Kidney (tissue), 14 donors: ENCODE results near the gene OOSP4B. TPM values are rescaled to one million over a fixed set of nuclear protein-coding genes. Genes with fewer than 3 reads are reported as not detected.

Source experiments
- DNase-seq, 5 donors: peaks; one replicate each; pipeline ENCODE4 v3.0.0-alpha.2; 2013 to 2020
- FAIRE-seq: peaks from 2 replicates; lab custom pipeline; 2012; peaks lifted over from hg19 to GRCh38; lab: Jason Lieb, UNC
- H3K27ac ChIP-seq, 2 donors: one replicate each; pipeline ENCODE4 v1.7.0; 2013; ENCODE audit warnings: low read depth in 2 of 2, low read length in 2 of 2, inconsistent platforms in 1 of 2
- H3K27me3 ChIP-seq: one replicate; pipeline ENCODE4 v1.7.1; 2013; ENCODE audit warnings: low read length, inconsistent platforms; ENCODE audit not compliant: control insufficient read depth, insufficient read depth
- H3K36me3 ChIP-seq, 3 donors: one replicate each; pipeline versions ENCODE4 v1.7.0 to v1.7.1; 2013; ENCODE audit warnings: low read length in 3 of 3, control low read depth in 1 of 3, inconsistent platforms in 1 of 3; ENCODE audit not compliant: insufficient read depth in 3 of 3, control insufficient read depth in 2 of 3
- H3K4me1 ChIP-seq, 3 donors: one replicate each; pipeline versions ENCODE4 v1.7.0 to v1.7.1; 2013; ENCODE audit warnings: low read length in 3 of 3, inconsistent platforms in 1 of 3, low read depth in 1 of 3; ENCODE audit not compliant: control insufficient read depth in 2 of 3, insufficient read depth in 2 of 3
- H3K4me3 ChIP-seq, 3 donors: one replicate each; pipeline versions ENCODE4 v1.7.0 to v1.8.1; 2013; ENCODE audit warnings: low read length in 3 of 3, control low read depth in 1 of 3, inconsistent platforms in 1 of 3
- H3K9ac ChIP-seq, 3 donors: one replicate each; pipeline versions ENCODE4 v1.7.0 to v1.7.1; 2013; ENCODE audit warnings: low read length in 3 of 3, control low read depth in 1 of 3, inconsistent platforms in 1 of 3
- H3K9me3 ChIP-seq, 3 donors: one replicate each; pipeline versions ENCODE4 v1.7.0 to v1.7.1; 2013; ENCODE audit warnings: low read length in 3 of 3, control low read depth in 1 of 3, inconsistent platforms in 1 of 3; ENCODE audit not compliant: control insufficient read depth in 2 of 3, insufficient read depth in 1 of 3
- CTCF ChIP-seq: IDR thresholded peaks from 3 replicates; pipeline ENCODE4 v1.5.1; 2012; ENCODE audit warnings: mild to moderate bottlenecking, moderate library complexity, borderline replicate concordance; ENCODE audit not compliant: insufficient read depth; ENCODE audit errors: extremely low read depth
- intact Hi-C: fragments of 100-400 bp; cut with DNase I; formaldehyde crosslinking; loops from one replicate; pipeline ENCODE4 v1.11.1; 2022
- polyA plus RNA-seq: library from polyadenylated mRNA; stranded (reverse); fragments of 350-450 nt; fragmentation: Illumina TruSeq; extraction: RNeasy Lipid Tissue Mini Kit (QIAGEN cat#74804); gene quantifications from one replicate; pipeline ENCODE4 v1.2.3, GENCODE V29; 2014; ENCODE audit warnings: low read depth, low replicate concordance; ENCODE audit not compliant: insufficient read depth
- total RNA-seq: library from RNA; stranded (reverse); fragmentation: NEBNext Ultra II Directional; extraction: Animal tissue kit (Norgen Biotek cat#: 25700); gene quantifications from one replicate; pipeline ENCODE4 v1.2.1, GENCODE V29; 2021
- donor health status: control.
- donor health status: control.
- donor health status: control.
- donor health status: control.
- donor health status: control.
- donor health status: DM: yes; HTN: yes; CAD: no.
- donor health status: Normal renal cell carcinoma (clear cell type).

Gene OOSP4B
- total and polyA plus RNA-seq, 2 donors from 2014 or later: not detected

- Histone ChIP-seq H3K36me3 (no peaks in the 10 kb centered on the region), H3K9ac (no peak overlapping the region), H3K27me3 (no peaks in the 10 kb centered on the region), H3K4me1 (no peaks in the 10 kb centered on the region), H3K4me3 (no peak overlapping the region), H3K27ac (no peak overlapping the region), H3K9me3 (no peaks in the 10 kb centered on the region)
- no peak for DNase-seq
- intact Hi-C loops: no loop called here
- no peak for TF ChIP-seq CTCF
- no peak for FAIRE-seq
Observed at GRCh38 chr11:60077216-60077817, 60.3 kb downstream of the OOSP4B start.

DNA sequence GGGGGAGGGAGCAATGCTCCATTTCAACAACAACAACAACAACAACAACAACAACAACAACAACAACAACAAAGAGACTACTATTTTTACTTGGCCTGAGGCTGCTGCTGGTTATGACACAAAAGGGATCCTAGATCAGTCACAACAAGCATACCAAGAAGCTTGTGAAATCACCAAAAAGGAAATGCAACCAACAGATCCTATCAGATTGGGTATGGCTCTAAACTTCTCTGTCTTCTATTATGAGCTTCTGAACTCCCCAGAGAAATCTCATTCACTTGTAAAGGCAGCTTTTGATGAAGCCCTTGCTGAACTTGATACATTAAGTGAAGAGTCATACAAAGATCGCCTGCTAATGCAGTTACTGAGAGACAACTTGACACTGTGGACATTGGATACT is 61.0 kb downstream of the OOSP4B start:
- no peak for DNase-seq
- intact Hi-C loops: no loop called here
- H3K27me3 ChIP-seq: no peaks in the 10 kb centered on the region
- FAIRE-seq: no peak
- no peak overlapping the region for H3K27ac ChIP-seq
- H3K4me3 ChIP-seq: no peak overlapping the region
- H3K9me3 ChIP-seq: no peaks in the 10 kb centered on the region
- no peaks in the 10 kb centered on the region for H3K4me1 ChIP-seq
- H3K9ac ChIP-seq: no peak overlapping the region
- H3K36me3 ChIP-seq: no peaks in the 10 kb centered on the region
- TF ChIP-seq CTCF: no peak

- Histone ChIP-seq H3K9me3 (no peaks in the 10 kb centered on the region), H3K27ac (no peak overlapping the region), H3K4me3 (no peak overlapping the region), H3K9ac (no peak overlapping the region), H3K4me1 (no peaks in the 10 kb centered on the region), H3K36me3 (no peaks in the 10 kb centered on the region), H3K27me3 (no peaks in the 10 kb centered on the region)
- DNase-seq (no peak), FAIRE-seq (no peak)
- intact Hi-C loops: no loop called here
- TF ChIP-seq CTCF: no peak
Observed at GRCh38 chr11:60078745-60079144, 61.8 kb downstream of the OOSP4B start.

- Histone ChIP-seq H3K9ac (no peak overlapping the region), H3K4me3 (no peak overlapping the region), H3K4me1 (no peaks in the 10 kb centered on the region), H3K27ac (no peak overlapping the region), H3K27me3 (no peaks in the 10 kb centered on the region), H3K9me3 (no peaks in the 10 kb centered on the region), H3K36me3 (no peaks in the 10 kb centered on the region)
- FAIRE-seq (no peak), DNase-seq (no peak)
- TF ChIP-seq CTCF: no peak
- intact Hi-C loops: no loop called here
Observed at GRCh38 chr11:60080535-60080934, 63.6 kb downstream of the OOSP4B start.
